Fibroblast of lung (primary cell): ENCODE data around the gene USP12.

Experiments
- EZH2 ChIP-seq: IDR thresholded peaks from 2 replicates; pipeline ENCODE4 v1.5.1; 2012; ENCODE audit warnings: low read length, control low read depth, mild to moderate bottlenecking; ENCODE audit errors: missing control alignments
- TF ChIP-seq, protein P1 (sequence below), 2 donors: IDR thresholded peaks in 1 of 2; conservative IDR thresholded peaks in 1 of 2; 1 replicate in 1 of 2; 2 replicates in 1 of 2; pipeline ENCODE4 v1.5.1; 2011 to 2012; ENCODE audit warnings: low read length in 2 of 2, control low read depth in 1 of 2, inconsistent platforms in 1 of 2, low read depth in 1 of 2, mild to moderate bottlenecking in 1 of 2

DNA sequence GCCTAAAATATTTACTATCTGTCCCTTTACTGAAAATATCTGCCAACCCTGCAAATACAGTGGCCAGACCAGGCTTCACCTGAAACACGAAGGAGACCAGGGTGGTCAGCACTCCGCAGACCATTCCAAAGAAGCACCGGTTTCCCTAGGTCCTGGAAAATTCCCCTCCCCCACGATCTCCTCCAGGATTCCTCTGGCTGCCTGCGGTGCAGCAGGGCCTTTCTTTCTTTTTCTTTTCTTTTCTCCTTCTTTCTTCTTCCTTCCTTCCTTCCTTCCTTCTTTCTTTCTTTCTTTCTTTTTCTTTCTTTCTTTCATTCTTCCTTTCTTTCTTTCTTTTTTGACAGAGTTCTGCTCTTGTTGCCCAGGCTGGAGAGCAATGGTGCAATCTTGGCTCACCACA lies 152.7 kb downstream of the USP12 start:
- TF ChIP-seq, protein P1, sequence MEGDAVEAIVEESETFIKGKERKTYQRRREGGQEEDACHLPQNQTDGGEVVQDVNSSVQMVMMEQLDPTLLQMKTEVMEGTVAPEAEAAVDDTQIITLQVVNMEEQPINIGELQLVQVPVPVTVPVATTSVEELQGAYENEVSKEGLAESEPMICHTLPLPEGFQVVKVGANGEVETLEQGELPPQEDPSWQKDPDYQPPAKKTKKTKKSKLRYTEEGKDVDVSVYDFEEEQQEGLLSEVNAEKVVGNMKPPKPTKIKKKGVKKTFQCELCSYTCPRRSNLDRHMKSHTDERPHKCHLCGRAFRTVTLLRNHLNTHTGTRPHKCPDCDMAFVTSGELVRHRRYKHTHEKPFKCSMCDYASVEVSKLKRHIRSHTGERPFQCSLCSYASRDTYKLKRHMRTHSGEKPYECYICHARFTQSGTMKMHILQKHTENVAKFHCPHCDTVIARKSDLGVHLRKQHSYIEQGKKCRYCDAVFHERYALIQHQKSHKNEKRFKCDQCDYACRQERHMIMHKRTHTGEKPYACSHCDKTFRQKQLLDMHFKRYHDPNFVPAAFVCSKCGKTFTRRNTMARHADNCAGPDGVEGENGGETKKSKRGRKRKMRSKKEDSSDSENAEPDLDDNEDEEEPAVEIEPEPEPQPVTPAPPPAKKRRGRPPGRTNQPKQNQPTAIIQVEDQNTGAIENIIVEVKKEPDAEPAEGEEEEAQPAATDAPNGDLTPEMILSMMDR (conservative IDR thresholded peaks at IDR 0.05 in 1 of 2, IDR thresholded peaks at IDR 0.05 in 1 of 2; ENCODE audit: low read depth in 1 of 2, low read length in 2 of 2), result no peak
- no peak for TF ChIP-seq EZH2
